HEK293T (cell line): ENCODE measurements around the gene SYNE2.

Experiments used
- CTCF ChIA-PET: fragments of 350-600 bp; formaldehyde crosslinking; extraction: SDS; loops from one replicate; lab custom pipeline; 2021; ENCODE audit warnings: antibody characterized with exemption, inconsistent platforms; lab: Yijun Ruan, JAX
- POLR2A ChIA-PET: fragments of 350-600 bp; formaldehyde crosslinking; extraction: SDS; loops from one replicate; lab custom pipeline; 2020; ENCODE audit warnings: antibody characterized with exemption, inconsistent platforms; lab: Yijun Ruan, JAX
- DNase-seq: peaks from one replicate; pipeline ENCODE4 v3.0.0; 2012; ENCODE audit warnings: mixed read lengths; ENCODE audit errors: extremely low spot score
- ARNT ChIP-seq: fragments of 450-650 bp; IDR thresholded peaks from 2 replicates; pipeline ENCODE4 v1.6.1; 2017; ENCODE audit warnings: mild to moderate bottlenecking
- BHLHE40 ChIP-seq: fragments of 450-650 bp; IDR thresholded peaks from 2 replicates; pipeline ENCODE4 v1.6.1; 2016; ENCODE audit warnings: mild to moderate bottlenecking, moderate library complexity, borderline replicate concordance
- CTBP1 ChIP-seq: fragments of 450-650 bp; IDR thresholded peaks from 2 replicates; pipeline ENCODE4 v1.6.1; 2016; ENCODE audit warnings: borderline replicate concordance
- ELF4 ChIP-seq: fragments of 450-650 bp; IDR thresholded peaks from 2 replicates; pipeline ENCODE4 v1.6.1; 2017; ENCODE audit warnings: antibody characterized with exemption
- FOXA1 ChIP-seq: fragments of 450-650 bp; IDR thresholded peaks from 2 replicates; pipeline ENCODE4 v1.6.1; 2016; ENCODE audit warnings: mild to moderate bottlenecking
- FOXK2 ChIP-seq: fragments of 450-650 bp; IDR thresholded peaks from 2 replicates; pipeline ENCODE4 v1.6.1; 2016; ENCODE audit warnings: mild to moderate bottlenecking
- FOXM1 ChIP-seq: fragments of 450-650 bp; IDR thresholded peaks from 2 replicates; pipeline ENCODE4 v1.6.1; 2017; ENCODE audit warnings: mild to moderate bottlenecking, borderline replicate concordance
- HDGF ChIP-seq: fragments of 450-650 bp; IDR thresholded peaks from 2 replicates; pipeline ENCODE4 v1.6.1; 2017; ENCODE audit warnings: antibody characterized with exemption, borderline replicate concordance
- L3MBTL2 ChIP-seq: fragments of 450-650 bp; conservative IDR thresholded peaks from 2 replicates; pipeline ENCODE4 v1.6.1; 2016; ENCODE audit warnings: mild to moderate bottlenecking
- LEF1 ChIP-seq: fragments of 450-650 bp; IDR thresholded peaks from 2 replicates; pipeline ENCODE4 v1.6.1; 2017; ENCODE audit warnings: mild to moderate bottlenecking, borderline replicate concordance
- NFRKB ChIP-seq: fragments of 450-650 bp; IDR thresholded peaks from 2 replicates; pipeline ENCODE4 v1.6.1; 2016; ENCODE audit warnings: mild to moderate bottlenecking, moderate library complexity
- SP1 ChIP-seq: fragments of 450-650 bp; IDR thresholded peaks from 2 replicates; pipeline ENCODE4 v1.6.1; 2017
- SUZ12 ChIP-seq: fragments of 450-650 bp; IDR thresholded peaks from 2 replicates; pipeline ENCODE4 v1.6.1; 2016; ENCODE audit warnings: mild to moderate bottlenecking
- TARDBP ChIP-seq: fragments of 450-650 bp; IDR thresholded peaks from 2 replicates; pipeline ENCODE4 v1.6.1; 2016
- ZNF384 ChIP-seq: fragments of 450-650 bp; IDR thresholded peaks from 2 replicates; pipeline ENCODE4 v1.6.1; 2016
- TF ChIP-seq, protein P1 (sequence below): fragments of 450-650 bp; IDR thresholded peaks from 2 replicates; pipeline ENCODE4 v1.6.1; 2016

The SYNE2 gene

GRCh38 chr14:63892265-63892664 is 39.5 kb downstream of the SYNE2 start:
- no peak for DNase-seq
- ChIA-PET CTCF (no interaction called here), POLR2A (no interaction called here)
- no peak for TF ChIP-seq HDGF
- no peak for TF ChIP-seq LEF1
- TF ChIP-seq BHLHE40: no peak
- TF ChIP-seq SUZ12: no peak
- TF ChIP-seq NFRKB: no peak
- TF ChIP-seq, protein P1, sequence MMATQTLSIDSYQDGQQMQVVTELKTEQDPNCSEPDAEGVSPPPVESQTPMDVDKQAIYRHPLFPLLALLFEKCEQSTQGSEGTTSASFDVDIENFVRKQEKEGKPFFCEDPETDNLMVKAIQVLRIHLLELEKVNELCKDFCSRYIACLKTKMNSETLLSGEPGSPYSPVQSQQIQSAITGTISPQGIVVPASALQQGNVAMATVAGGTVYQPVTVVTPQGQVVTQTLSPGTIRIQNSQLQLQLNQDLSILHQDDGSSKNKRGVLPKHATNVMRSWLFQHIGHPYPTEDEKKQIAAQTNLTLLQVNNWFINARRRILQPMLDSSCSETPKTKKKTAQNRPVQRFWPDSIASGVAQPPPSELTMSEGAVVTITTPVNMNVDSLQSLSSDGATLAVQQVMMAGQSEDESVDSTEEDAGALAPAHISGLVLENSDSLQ: no peak
- no peak for TF ChIP-seq CTBP1

DNA sequence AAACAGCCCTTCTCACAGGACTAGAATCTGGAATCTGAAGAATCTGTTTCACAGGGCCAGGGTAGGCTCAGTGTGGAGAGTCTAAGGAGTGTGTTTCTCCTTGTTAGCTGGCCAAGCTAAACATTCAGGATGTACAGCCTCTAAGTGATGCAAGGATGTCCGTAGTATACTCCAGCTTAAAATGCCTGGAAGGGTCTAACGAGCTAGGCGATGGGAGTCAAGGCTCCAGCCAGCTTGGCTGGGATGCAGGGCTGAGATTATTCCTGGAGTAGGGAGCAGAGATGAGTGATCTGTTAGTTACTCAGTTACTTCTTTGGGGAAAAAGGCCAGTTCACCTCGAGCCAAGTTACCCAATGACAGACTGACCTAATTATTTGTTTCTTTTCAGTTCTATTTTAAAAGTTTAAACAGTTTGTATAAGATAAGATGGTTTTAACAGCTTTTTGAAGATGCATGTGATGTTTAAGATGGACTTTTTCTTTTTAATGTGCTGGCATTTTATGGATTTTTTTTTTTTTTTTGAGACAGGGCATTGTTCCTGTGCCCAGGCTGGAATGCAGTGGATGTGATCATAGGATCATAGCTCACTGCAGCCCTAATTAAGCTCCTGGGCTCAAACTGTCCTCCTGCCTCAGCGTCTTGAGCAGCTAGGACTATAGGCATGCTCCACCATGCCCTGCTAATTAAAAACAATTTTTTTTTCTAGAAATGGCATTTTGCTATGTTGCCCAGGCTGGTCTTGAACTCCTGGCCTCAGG is 41.1 kb downstream of the SYNE2 start:
- ChIA-PET CTCF (no interaction called here), POLR2A (no interaction called here)
- DNase-seq: no peak
- no peak for TF ChIP-seq HDGF
- TF ChIP-seq, protein P1: no peak
- TF ChIP-seq NFRKB: no peak
- no peak for TF ChIP-seq FOXA1
- no peak for TF ChIP-seq ELF4
- no peak for TF ChIP-seq ZNF384
- TF ChIP-seq SP1: no peak
- TF ChIP-seq L3MBTL2: no peak

DNA sequence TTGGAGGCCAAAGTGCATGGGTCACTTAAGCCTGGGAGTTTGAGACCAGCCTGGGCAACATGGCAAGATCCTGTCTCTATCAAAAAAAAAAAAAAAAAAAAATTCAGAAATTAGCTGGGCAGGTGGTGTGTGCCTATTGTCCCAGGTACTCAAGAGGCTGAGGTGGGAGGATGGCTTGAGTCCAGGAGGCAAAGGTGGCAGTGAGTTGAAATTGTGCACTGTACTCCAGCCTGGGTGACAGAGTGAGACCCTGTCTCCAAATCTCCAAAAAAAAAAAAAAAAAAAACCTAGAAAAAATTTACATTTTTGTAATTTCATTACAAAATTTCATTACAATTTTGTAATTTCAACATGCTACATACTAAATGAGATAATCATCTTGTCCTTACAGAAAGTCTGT is 42.7 kb downstream of the SYNE2 start:
- ChIA-PET CTCF (interaction anchor here (0.6 kb wide), 1 partner anchor 469 kb away, joined by 3 read pairs; no protein-coding TSS in a partner anchor), POLR2A (no interaction called here)
- no peak for DNase-seq
- TF ChIP-seq HDGF (no peak), L3MBTL2 (no peak), TARDBP (no peak), FOXM1 (no peak), CTBP1 (no peak), LEF1 (no peak)
- TF ChIP-seq, protein P1: no peak

- DNase-seq: no peak
- TF ChIP-seq ELF4 (no peak), CTBP1 (no peak), L3MBTL2 (no peak), NFRKB (no peak), FOXK2 (no peak), FOXM1 (no peak), ZNF384 (no peak), SUZ12 (no peak), ARNT (no peak), LEF1 (no peak), SP1 (no peak), FOXA1 (no peak), BHLHE40 (no peak), HDGF (no peak)
- TF ChIP-seq, protein P1: no peak
- CTCF ChIA-PET: interaction anchor here (0.5 kb wide), 1 partner anchor 411 kb away, joined by 3 read pairs; no protein-coding TSS in a partner anchor
- POLR2A ChIA-PET: no interaction called here
Observed at GRCh38 chr14:63896278-63896720, 43.5 kb downstream of the SYNE2 start.

DNA sequence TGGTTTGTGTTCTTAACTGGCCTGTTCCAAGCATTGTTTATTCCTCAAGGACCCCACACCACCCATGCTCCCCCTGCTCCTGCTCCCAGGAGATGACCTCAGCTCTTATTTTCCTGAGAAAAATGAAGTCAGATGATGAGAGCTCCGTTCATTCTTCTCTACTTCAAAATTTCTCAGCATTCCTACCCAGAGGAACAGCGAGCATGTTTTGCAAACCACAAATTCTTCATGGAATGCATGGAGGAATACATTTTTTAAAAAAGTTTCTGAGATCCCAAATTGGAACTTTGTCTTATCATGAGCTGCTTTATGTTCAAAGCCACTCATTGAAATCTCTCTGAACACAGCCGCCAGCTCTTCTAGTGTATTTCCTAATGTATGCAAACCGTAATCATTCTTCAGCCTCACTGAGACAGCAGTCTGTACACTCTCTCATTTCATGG is 44.9 kb downstream of the SYNE2 start:
- POLR2A ChIA-PET: no interaction called here
- no peak for DNase-seq
- TF ChIP-seq ZNF384 (no peak), FOXA1 (no peak), HDGF (no peak), SP1 (no peak), ARNT (no peak), ELF4 (no peak), TARDBP (no peak), NFRKB (no peak), BHLHE40 (no peak), SUZ12 (no peak)
- TF ChIP-seq, protein P1: no peak
- CTCF ChIA-PET: no interaction called here
